GM19397 (cell line): ENCODE data around the gene SYNJ1.

Source experiments
- ATAC-seq: cut with Tn5 transposase; IDR thresholded peaks from one replicate; pipeline ENCODE4 v1.9.1; 2021; ENCODE audit warnings: mild to moderate bottlenecking, moderate library complexity; ENCODE audit not compliant: unreplicated experiment

SYNJ1 gene

GRCh38 chr21:32585970-32586369, 141.8 kb downstream of the SYNJ1 start:
- ATAC-seq = no peak

- no peak for ATAC-seq
These were observed 142.6 kb downstream of the SYNJ1 start, which contains the start of gene TCP10L for GRCh38 chr21:32585042-32585710. TCP10L (minus strand) TSS chr21:32585523; CDS start chr21:32584304, 1,219 bp downstream.

GRCh38 chr21:32584472-32584871, 143.3 kb downstream of the SYNJ1 start:
- ATAC-seq = no peak

GRCh38 chr21:32581732-32582131, 146.1 kb downstream of the SYNJ1 start:
- ATAC-seq = no peak

- no peak for ATAC-seq
These were observed 146.9 kb downstream of the SYNJ1 start for GRCh38 chr21:32580949-32581348.
